Muscle layer of colon (tissue), 2 donors: ENCODE measurements around the gene FSIP2.

Experiments
- H3K27ac ChIP-seq: one replicate; pipeline ENCODE4 v1.7.0; 2013; ENCODE audit warnings: low read depth, mild to moderate bottlenecking, low read length, moderate library complexity
- H3K27me3 ChIP-seq, 2 donors: one replicate each; pipeline ENCODE4 v1.7.0; 2013; ENCODE audit warnings: low read length in 2 of 2, mild to moderate bottlenecking in 2 of 2; ENCODE audit not compliant: insufficient read depth in 2 of 2, control insufficient read depth in 1 of 2
- H3K36me3 ChIP-seq: one replicate; pipeline ENCODE4 v1.7.0; 2013; ENCODE audit warnings: mild to moderate bottlenecking, low read length; ENCODE audit not compliant: insufficient read depth
- H3K4me1 ChIP-seq: one replicate; pipeline ENCODE4 v1.7.0; 2013; ENCODE audit warnings: mild to moderate bottlenecking, low read length; ENCODE audit not compliant: insufficient read depth
- H3K4me3 ChIP-seq, 2 donors: one replicate each; pipeline ENCODE4 v1.7.0; 2013; ENCODE audit warnings: low read length in 2 of 2, low read depth in 1 of 2, mild to moderate bottlenecking in 1 of 2, moderate library complexity in 1 of 2
- H3K9ac ChIP-seq: one replicate; pipeline ENCODE4 v1.7.0; 2013; ENCODE audit warnings: low read length
- H3K9me3 ChIP-seq: one replicate; pipeline ENCODE4 v1.7.0; 2013; ENCODE audit warnings: mild to moderate bottlenecking, low read length
- donor health status: abdominal sarcoma.
- donor health status: Adenocarcinoma of cecum.

The FSIP2 gene

DNA sequence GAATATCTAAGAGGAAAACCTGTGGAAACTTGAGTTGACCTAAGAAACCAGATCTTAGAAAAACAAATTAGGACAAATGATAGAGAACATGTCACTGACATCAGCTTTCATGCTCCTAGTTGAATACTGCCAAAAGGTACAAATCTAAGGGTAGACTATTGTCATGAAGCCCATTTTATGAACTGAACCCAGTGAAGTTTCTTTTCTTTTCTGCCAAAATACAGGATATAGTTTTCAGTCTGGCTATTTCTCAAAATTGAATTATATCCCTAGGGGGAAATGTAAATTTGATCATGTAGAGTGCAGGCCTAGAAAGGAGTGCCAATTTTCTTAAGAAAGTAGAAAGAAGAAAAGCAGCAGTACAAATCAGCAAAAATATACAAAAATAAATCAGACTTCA lies 46.6 kb downstream of the FSIP2 start:
- Histone ChIP-seq H3K4me3 (no peak overlapping the region), H3K27ac (no peak overlapping the region), H3K9me3 (no peaks in the 10 kb centered on the region)

GRCh38 chr2:185785851-185786473 lies 47.4 kb downstream of the FSIP2 start:
- H3K27ac ChIP-seq: no peak overlapping the region
- H3K4me3 ChIP-seq: no peak overlapping the region
- H3K36me3 ChIP-seq: no peaks in the 10 kb centered on the region
- H3K27me3 ChIP-seq: no peaks in the 10 kb centered on the region
- H3K4me1 ChIP-seq: no peaks in the 10 kb centered on the region
- no peak overlapping the region for H3K9ac ChIP-seq
- no peaks in the 10 kb centered on the region for H3K9me3 ChIP-seq

More for the DNA sequence above, 46.6 kb downstream of the FSIP2 start:
- H3K9ac ChIP-seq: no peak overlapping the region
- no peaks in the 10 kb centered on the region for H3K27me3 ChIP-seq
- H3K36me3 ChIP-seq: no peaks in the 10 kb centered on the region
- H3K4me1 ChIP-seq: no peaks in the 10 kb centered on the region

DNA sequence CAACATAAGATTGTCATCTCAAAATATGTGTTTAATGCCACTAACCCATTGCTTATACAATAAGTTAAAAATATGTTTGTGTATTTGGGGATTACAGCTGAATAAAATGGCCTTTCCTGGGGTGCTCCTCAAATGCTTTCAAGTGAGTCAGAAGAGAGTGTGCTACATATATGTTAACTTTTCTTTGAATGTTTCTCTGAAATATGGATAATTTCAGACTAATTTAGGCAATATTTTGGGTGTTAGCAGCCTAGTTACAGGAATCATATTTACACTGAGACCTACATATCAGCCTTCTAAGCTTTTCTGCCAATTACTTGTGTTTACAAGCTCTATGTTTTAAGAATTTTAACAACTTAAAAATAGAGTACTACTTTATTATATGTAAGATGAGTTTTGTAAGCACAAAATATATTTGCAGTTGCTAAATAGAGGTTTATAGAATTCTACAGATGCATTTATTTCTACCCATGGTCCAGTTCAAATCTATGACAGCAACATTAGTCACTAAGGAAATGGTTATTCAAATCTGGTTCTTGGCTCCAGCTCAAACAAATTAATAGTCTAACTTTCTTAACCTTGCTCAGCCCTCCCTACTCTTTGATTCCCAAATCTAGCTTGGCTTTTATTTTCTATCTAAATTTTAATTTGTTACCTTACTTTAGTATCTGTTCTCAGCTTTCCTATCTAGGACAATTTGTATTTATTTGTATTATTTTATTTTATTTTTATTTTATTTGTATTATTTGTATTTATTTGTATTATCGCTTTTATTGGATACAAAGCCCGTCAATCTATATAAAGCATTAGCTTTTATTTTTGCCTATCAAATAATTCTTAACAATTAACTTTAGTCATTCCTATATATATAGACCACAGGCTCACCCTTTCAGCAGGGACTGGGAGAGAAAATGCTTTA lies 48.9 kb downstream of the FSIP2 start:
- no peak overlapping the region for H3K9ac ChIP-seq
- H3K4me1 ChIP-seq: no peaks in the 10 kb centered on the region
- no peaks in the 10 kb centered on the region for H3K9me3 ChIP-seq
- H3K4me3 ChIP-seq: no peak overlapping the region
- no peaks in the 10 kb centered on the region for H3K27me3 ChIP-seq
- no peaks in the 10 kb centered on the region for H3K36me3 ChIP-seq
- no peak overlapping the region for H3K27ac ChIP-seq

- Histone ChIP-seq H3K4me1 (no peaks in the 10 kb centered on the region), H3K9ac (no peak overlapping the region), H3K27ac (no peak overlapping the region), H3K9me3 (no peaks in the 10 kb centered on the region), H3K4me3 (no peak overlapping the region), H3K27me3 (no peaks in the 10 kb centered on the region), H3K36me3 (no peaks in the 10 kb centered on the region)
These were observed 51.8 kb downstream of the FSIP2 start for GRCh38 chr2:185790361-185790760.

DNA sequence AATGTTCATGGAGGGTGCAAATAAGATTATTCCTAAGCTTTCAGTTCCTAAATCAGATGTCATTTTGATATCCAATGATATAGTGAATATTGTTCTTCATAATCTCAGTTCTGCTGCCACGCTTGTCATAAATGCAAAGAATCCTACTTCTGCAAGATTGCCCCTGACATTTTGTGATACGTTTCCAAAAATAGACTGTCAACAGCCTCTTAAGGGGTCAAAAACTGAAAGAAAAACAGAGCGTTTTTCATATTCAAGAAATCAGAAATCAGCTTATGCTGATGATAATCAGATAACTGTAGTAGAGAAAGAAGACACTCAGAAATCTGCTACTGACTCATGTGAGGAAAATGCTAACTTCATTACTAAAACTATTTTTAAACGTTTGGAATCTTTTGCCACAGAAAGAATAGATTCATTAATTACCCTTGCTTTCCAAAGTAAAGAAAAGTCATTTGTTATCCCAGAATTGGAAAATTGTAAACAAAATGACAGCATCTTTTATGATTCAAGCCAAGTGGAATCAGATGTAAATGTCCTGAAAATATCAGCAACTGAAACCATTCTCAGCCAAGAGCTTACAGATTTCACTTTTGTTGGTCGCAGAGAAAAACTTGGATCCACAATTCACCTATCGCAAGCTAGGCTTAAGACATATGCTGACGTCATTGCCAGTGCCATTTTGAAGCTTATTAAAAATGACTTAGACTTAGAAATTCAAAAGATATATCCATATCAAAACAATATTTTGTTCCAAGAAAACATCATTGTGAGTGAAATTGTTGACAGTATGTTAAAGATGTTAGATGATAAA lies 55.1 kb downstream of the FSIP2 start:
- Histone ChIP-seq H3K27ac (no peak overlapping the region), H3K9me3 (no peaks in the 10 kb centered on the region), H3K4me1 (no peaks in the 10 kb centered on the region), H3K36me3 (no peaks in the 10 kb centered on the region), H3K9ac (no peak overlapping the region), H3K4me3 (no peak overlapping the region), H3K27me3 (no peaks in the 10 kb centered on the region)

- Histone ChIP-seq H3K4me3 (no peak overlapping the region), H3K36me3 (no peaks in the 10 kb centered on the region), H3K27ac (no peak overlapping the region), H3K4me1 (no peaks in the 10 kb centered on the region), H3K27me3 (no peaks in the 10 kb centered on the region), H3K9ac (no peak overlapping the region), H3K9me3 (no peaks in the 10 kb centered on the region)
These were observed 58.2 kb downstream of the FSIP2 start for GRCh38 chr2:185796758-185797157.

- Histone ChIP-seq H3K36me3 (no peaks in the 10 kb centered on the region), H3K27ac (no peak overlapping the region), H3K4me3 (no peak overlapping the region), H3K9ac (no peak overlapping the region), H3K9me3 (no peaks in the 10 kb centered on the region), H3K4me1 (no peaks in the 10 kb centered on the region), H3K27me3 (no peaks in the 10 kb centered on the region)
These were observed 64.3 kb downstream of the FSIP2 start for GRCh38 chr2:185802926-185803325.

GRCh38 chr2:185806783-185807182 lies 68.2 kb downstream of the FSIP2 start:
- Histone ChIP-seq H3K9ac (no peak overlapping the region), H3K4me1 (no peaks in the 10 kb centered on the region), H3K9me3 (no peaks in the 10 kb centered on the region), H3K27me3 (no peaks in the 10 kb centered on the region), H3K4me3 (no peak overlapping the region), H3K36me3 (no peaks in the 10 kb centered on the region), H3K27ac (no peak overlapping the region)

- H3K27ac ChIP-seq: no peak overlapping the region
- H3K36me3 ChIP-seq: no peaks in the 10 kb centered on the region
- no peaks in the 10 kb centered on the region for H3K9me3 ChIP-seq
- H3K4me1 ChIP-seq: no peaks in the 10 kb centered on the region
- H3K27me3 ChIP-seq: no peaks in the 10 kb centered on the region
- no peak overlapping the region for H3K9ac ChIP-seq
- H3K4me3 ChIP-seq: no peak overlapping the region
These were observed 68.7 kb downstream of the FSIP2 start for GRCh38 chr2:185807351-185807750.

GRCh38 chr2:185811580-185811979 lies 73.0 kb downstream of the FSIP2 start:
- H3K27ac ChIP-seq: no peak overlapping the region
- no peak overlapping the region for H3K4me3 ChIP-seq
- no peaks in the 10 kb centered on the region for H3K9me3 ChIP-seq
- H3K9ac ChIP-seq: no peak overlapping the region
- no peaks in the 10 kb centered on the region for H3K27me3 ChIP-seq
- H3K4me1 ChIP-seq: no peaks in the 10 kb centered on the region
- no peaks in the 10 kb centered on the region for H3K36me3 ChIP-seq

DNA sequence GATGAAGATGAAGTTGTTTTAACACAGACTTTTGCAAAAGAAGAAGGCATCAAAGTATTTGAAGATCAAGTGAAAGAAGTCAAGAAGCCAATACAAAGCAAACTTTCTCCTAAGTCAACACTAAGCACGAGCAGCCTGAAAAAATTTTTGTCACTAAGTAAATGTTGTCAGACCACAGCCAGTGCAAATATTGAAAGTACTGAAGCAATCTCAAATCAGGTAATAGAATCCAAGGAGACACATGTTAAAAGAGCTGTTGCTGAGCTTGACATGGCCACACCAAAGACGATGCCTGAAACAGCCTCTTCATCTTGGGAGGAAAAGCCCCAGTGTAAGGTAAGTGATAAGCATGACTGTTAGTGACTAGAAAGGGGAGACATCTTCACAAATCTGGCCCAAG lies 75.1 kb downstream of the FSIP2 start:
- no peak overlapping the region for H3K4me3 ChIP-seq

More for the DNA sequence above, 75.1 kb downstream of the FSIP2 start:
- H3K27me3 ChIP-seq: no peaks in the 10 kb centered on the region
- no peak overlapping the region for H3K27ac ChIP-seq
- no peaks in the 10 kb centered on the region for H3K4me1 ChIP-seq
- H3K9me3 ChIP-seq: no peaks in the 10 kb centered on the region
- no peaks in the 10 kb centered on the region for H3K36me3 ChIP-seq
- H3K9ac ChIP-seq: no peak overlapping the region
